Activated CD8-positive, alpha-beta memory T cell treated with anti-CD3 and anti-CD28 coated beads, Interleukin-2, amount 50 U/mL, for 48 hours (primary cell): Measurements from ENCODE around the gene CCDC88C.

Source experiments
- DNase-seq: peaks from one replicate; pipeline ENCODE4 v3.0.0-alpha.2; 2020

Gene CCDC88C

GRCh38 chr14:91377700-91378652, 39.6 kb downstream of the CCDC88C start:
- DNase-seq = no peak

- DNase-seq = no peak
Observed at GRCh38 chr14:91376547-91377477, 40.8 kb downstream of the CCDC88C start.

- no peak for DNase-seq
Observed at GRCh38 chr14:91375720-91376452, 41.7 kb downstream of the CCDC88C start.

GRCh38 chr14:91374879-91375702, 42.5 kb downstream of the CCDC88C start:
- DNase-seq = no peak

- DNase-seq = no peak
Observed at GRCh38 chr14:91374287-91374878, 43.2 kb downstream of the CCDC88C start.

- no peak for DNase-seq
Observed at GRCh38 chr14:91373591-91374254, 43.9 kb downstream of the CCDC88C start.

- no peak for DNase-seq
Observed at GRCh38 chr14:91372671-91373495, 44.7 kb downstream of the CCDC88C start.

- DNase-seq = no peak
Observed at GRCh38 chr14:91371990-91372375, 45.6 kb downstream of the CCDC88C start.

- DNase-seq = no peak
Observed at GRCh38 chr14:91371011-91371989, 46.3 kb downstream of the CCDC88C start.

- DNase-seq = no peak
Observed at GRCh38 chr14:91369628-91370445, 47.8 kb downstream of the CCDC88C start.

GRCh38 chr14:91368776-91369416, 48.7 kb downstream of the CCDC88C start:
- DNase-seq = no peak

- no peak for DNase-seq
Observed at GRCh38 chr14:91367173-91368171, 50.1 kb downstream of the CCDC88C start.

GRCh38 chr14:91366749-91367148, 50.9 kb downstream of the CCDC88C start:
- no peak for DNase-seq

GRCh38 chr14:91365552-91365951, 52.1 kb downstream of the CCDC88C start:
- no peak for DNase-seq

- no peak for DNase-seq
Observed at GRCh38 chr14:91364524-91365270, 52.9 kb downstream of the CCDC88C start.
